Left ventricle myocardium inferior (tissue), 1 donor: ENCODE results near the gene BCR. TPM values are rescaled to one million over a fixed set of nuclear protein-coding genes. Genes with fewer than 3 reads are reported as not detected.

Experiments used
- DNase-seq: peaks from one replicate; pipeline ENCODE4 v3.0.0-alpha.2; 2020
- H3K27ac ChIP-seq: fragments of 200-600 bp; replicated peaks from 2 replicates; pipeline ENCODE4 v1.8.0; 2021
- H3K27me3 ChIP-seq: fragments of 200-600 bp; 2 replicates; pipeline ENCODE4 v1.8.0; 2021; ENCODE audit warnings: low read depth
- H3K36me3 ChIP-seq: fragments of 200-600 bp; 2 replicates; pipeline ENCODE4 v1.8.0; 2021
- H3K4me1 ChIP-seq: fragments of 200-600 bp; 2 replicates; pipeline ENCODE4 v1.8.0; 2021
- H3K4me3 ChIP-seq: fragments of 200-600 bp; 2 replicates; pipeline ENCODE4 v1.8.0; 2021; ENCODE audit warnings: mild to moderate bottlenecking, moderate library complexity
- H3K9me3 ChIP-seq: fragments of 200-600 bp; replicated peaks from 2 replicates; pipeline ENCODE4 v1.8.0; 2021
- intact Hi-C: fragments of 100-400 bp; cut with micrococcal nuclease; formaldehyde crosslinking; loops from one replicate; pipeline ENCODE4 v1.11.0; 2022
- total RNA-seq: library from RNA; stranded (reverse); fragmentation: NEBNext Ultra II Directional; extraction: Animal tissue kit (Norgen Biotek cat#: 25700); gene quantifications from one replicate; pipeline ENCODE4 v1.2.1, GENCODE V29; 2021
- TF ChIP-seq, protein P1 (sequence below): fragments of 200-600 bp; IDR thresholded peaks from 2 replicates; pipeline ENCODE4 v1.8.0; 2021; ENCODE audit warnings: antibody characterized with exemption, mild to moderate bottlenecking, borderline replicate concordance
- donor health status: DM: no; HTN: yes; CAD: no; lungs with severe emphysema.

The BCR gene
- total RNA-seq, 1 donor from 2014 or later, result 26.7 TPM

- Histone ChIP-seq H3K4me1 (peaks cover 79% of the 10 kb centered on the region), H3K27ac (peak overlapping the region; percentile 60)
- intact Hi-C loops, result no loop called here
These were observed 33.4 kb downstream of the BCR start for GRCh38 chr22:23213581-23214334.

GRCh38 chr22:23214398-23214797, 34.1 kb downstream of the BCR start:
- Histone ChIP-seq H3K4me1 (peaks cover 85% of the 10 kb centered on the region), H3K4me3 (no peak overlapping the region), H3K27ac (peak overlapping the region; percentile 60), H3K36me3 (no peaks in the 10 kb centered on the region), H3K9me3 (no peaks in the 10 kb centered on the region), H3K27me3 (no peaks in the 10 kb centered on the region)
- intact Hi-C loops, result no loop called here
- TF ChIP-seq, protein P1, sequence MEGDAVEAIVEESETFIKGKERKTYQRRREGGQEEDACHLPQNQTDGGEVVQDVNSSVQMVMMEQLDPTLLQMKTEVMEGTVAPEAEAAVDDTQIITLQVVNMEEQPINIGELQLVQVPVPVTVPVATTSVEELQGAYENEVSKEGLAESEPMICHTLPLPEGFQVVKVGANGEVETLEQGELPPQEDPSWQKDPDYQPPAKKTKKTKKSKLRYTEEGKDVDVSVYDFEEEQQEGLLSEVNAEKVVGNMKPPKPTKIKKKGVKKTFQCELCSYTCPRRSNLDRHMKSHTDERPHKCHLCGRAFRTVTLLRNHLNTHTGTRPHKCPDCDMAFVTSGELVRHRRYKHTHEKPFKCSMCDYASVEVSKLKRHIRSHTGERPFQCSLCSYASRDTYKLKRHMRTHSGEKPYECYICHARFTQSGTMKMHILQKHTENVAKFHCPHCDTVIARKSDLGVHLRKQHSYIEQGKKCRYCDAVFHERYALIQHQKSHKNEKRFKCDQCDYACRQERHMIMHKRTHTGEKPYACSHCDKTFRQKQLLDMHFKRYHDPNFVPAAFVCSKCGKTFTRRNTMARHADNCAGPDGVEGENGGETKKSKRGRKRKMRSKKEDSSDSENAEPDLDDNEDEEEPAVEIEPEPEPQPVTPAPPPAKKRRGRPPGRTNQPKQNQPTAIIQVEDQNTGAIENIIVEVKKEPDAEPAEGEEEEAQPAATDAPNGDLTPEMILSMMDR, result no peak
- DNase-seq, result no peak

More at GRCh38 chr22:23213581-23214334, 33.4 kb downstream of the BCR start:
- H3K9me3 ChIP-seq, result no peaks in the 10 kb centered on the region
- H3K36me3 ChIP-seq, result no peaks in the 10 kb centered on the region
- TF ChIP-seq, protein P1, result no peak
- no peak for DNase-seq
- H3K4me3 ChIP-seq, result no peak overlapping the region
- H3K27me3 ChIP-seq, result no peaks in the 10 kb centered on the region

- no peak for DNase-seq
- no peak overlapping the region for H3K4me3 ChIP-seq
- H3K27ac ChIP-seq, result peak overlapping the region; percentile 61
- intact Hi-C loops, result no loop called here
- TF ChIP-seq, protein P1, result no peak
- no peaks in the 10 kb centered on the region for H3K36me3 ChIP-seq
- peaks cover 92% of the 10 kb centered on the region for H3K4me1 ChIP-seq
- no peaks in the 10 kb centered on the region for H3K27me3 ChIP-seq
- no peaks in the 10 kb centered on the region for H3K9me3 ChIP-seq
These were observed 35.3 kb downstream of the BCR start for GRCh38 chr22:23215294-23216241.

- Histone ChIP-seq H3K9me3 (no peaks in the 10 kb centered on the region), H3K36me3 (no peaks in the 10 kb centered on the region), H3K4me3 (no peak overlapping the region), H3K4me1 (peaks cover 93% of the 10 kb centered on the region), H3K27me3 (no peaks in the 10 kb centered on the region), H3K27ac (peak overlapping the region; percentile 61)
- DNase-seq, result no peak
- TF ChIP-seq, protein P1, result no peak
- intact Hi-C loops, result no loop called here
These were observed 36.3 kb downstream of the BCR start for GRCh38 chr22:23216461-23217170.
